GM21526 (cell line): ENCODE data around the gene OTOF.

ENCODE experiments used
- ATAC-seq: cut with Tn5 transposase; IDR thresholded peaks from one replicate; pipeline ENCODE4 v1.9.1; 2021; ENCODE audit warnings: moderate library complexity; ENCODE audit not compliant: unreplicated experiment, low FRiP score

Gene OTOF

GRCh38 chr2:26503231-26503880 lies 25.4 kb upstream of the OTOF start:
- ATAC-seq = no peak

- ATAC-seq = no peak
Measured at GRCh38 chr2:26500406-26500805, 22.5 kb upstream of the OTOF start.

GRCh38 chr2:26495705-26496297 lies 17.9 kb upstream of the OTOF start:
- no peak for ATAC-seq

GRCh38 chr2:26494891-26495290 lies 17.0 kb upstream of the OTOF start:
- no peak for ATAC-seq

- no peak for ATAC-seq
Measured at GRCh38 chr2:26494199-26494598, 16.3 kb upstream of the OTOF start.

GRCh38 chr2:26493566-26493965 lies 15.6 kb upstream of the OTOF start:
- ATAC-seq = no peak

- no peak for ATAC-seq
Measured at GRCh38 chr2:26492749-26493515, 15.0 kb upstream of the OTOF start.

- no peak for ATAC-seq
Measured at GRCh38 chr2:26491563-26492167, 13.7 kb upstream of the OTOF start.

GRCh38 chr2:26489213-26489850 lies 11.4 kb upstream of the OTOF start:
- ATAC-seq = no peak

GRCh38 chr2:26488463-26489212 lies 10.7 kb upstream of the OTOF start:
- no peak for ATAC-seq

GRCh38 chr2:26487192-26487591 lies 9.3 kb upstream of the OTOF start:
- no peak for ATAC-seq

GRCh38 chr2:26486789-26487188 lies 8.9 kb upstream of the OTOF start:
- ATAC-seq = no peak

- ATAC-seq = no peak
Measured at GRCh38 chr2:26485725-26486418, 7.9 kb upstream of the OTOF start.

GRCh38 chr2:26485099-26485498 lies 7.2 kb upstream of the OTOF start:
- no peak for ATAC-seq

- ATAC-seq = no peak
Measured at GRCh38 chr2:26484579-26484978, 6.7 kb upstream of the OTOF start.

- no peak for ATAC-seq
Measured at GRCh38 chr2:26483957-26484565, 6.1 kb upstream of the OTOF start.

GRCh38 chr2:26483516-26483915 lies 5.6 kb upstream of the OTOF start:
- ATAC-seq = no peak

GRCh38 chr2:26483027-26483326 lies 5.1 kb upstream of the OTOF start:
- no peak for ATAC-seq

GRCh38 chr2:26482211-26483026 lies 4.5 kb upstream of the OTOF start:
- no peak for ATAC-seq
